Measurements from ENCODE around the gene CDH4. TPM values are rescaled to one million over a fixed set of nuclear protein-coding genes. Genes with fewer than 3 reads are reported as not detected.

The CDH4 gene
- total RNA-seq, 2 donors from 2014 or later = 0.07 to 0.94 TPM

DNA sequence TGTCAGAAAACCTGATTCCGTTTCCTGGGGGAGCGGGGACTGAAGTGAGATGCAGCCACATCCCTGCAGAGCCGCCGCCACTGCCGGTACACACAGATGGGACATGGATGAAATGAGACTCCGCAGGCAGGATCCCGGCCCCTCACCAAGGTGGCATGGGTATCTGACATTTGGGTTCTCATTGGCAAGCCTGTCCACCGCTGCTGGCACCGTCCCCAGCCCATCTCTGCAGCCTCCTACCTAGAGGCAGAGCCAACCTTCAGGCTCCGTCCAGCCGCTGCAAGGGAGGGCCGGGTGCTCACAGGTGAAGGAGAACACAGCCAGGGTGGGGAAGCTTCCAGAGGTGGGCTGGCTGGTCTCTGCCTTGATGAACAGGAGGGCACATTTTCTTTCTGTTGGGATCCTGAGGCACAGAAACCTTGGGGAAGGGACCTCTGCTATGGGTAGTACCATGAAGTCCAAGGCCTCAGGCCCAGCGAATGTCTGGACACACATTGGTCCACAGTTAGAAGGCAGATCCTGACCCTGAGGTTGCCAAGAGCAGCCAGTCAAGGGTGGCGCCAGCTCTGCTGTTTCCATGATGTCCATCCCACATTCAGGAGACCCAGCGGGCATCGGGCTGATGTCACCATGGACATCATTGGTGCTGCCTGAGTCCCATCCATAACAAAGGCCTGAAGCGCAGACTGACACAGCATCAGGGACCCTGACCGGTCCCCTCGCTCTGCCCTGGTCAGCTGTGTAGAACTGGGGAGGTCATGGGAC, 636.2 kb downstream of the CDH4 start:
- DNase-seq (ENCODE audit: low spot score) = no peak
- H3K4me3 ChIP-seq = no peak overlapping the region
- no peaks in the 10 kb centered on the region for H3K27me3 ChIP-seq

DNA sequence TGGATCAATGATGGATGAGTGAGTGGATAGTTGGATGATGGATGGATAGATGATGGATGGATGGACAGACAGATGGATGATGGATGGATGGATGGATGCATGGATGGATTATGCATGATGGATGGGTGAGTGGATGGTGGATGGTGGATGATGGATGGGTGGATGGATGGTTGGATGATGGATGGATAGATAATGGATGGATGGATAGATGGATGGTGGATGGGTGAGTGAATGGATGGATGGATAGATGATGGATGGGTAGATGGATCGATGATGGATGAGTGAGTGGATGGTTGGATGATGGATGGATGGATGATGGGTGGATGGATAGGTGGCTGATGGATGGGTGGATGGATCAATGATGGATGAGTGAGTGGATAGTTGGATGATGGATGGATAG, 637.6 kb downstream of the CDH4 start:
- no peak for DNase-seq (ENCODE audit: low spot score)
- no peaks in the 10 kb centered on the region for H3K4me1 ChIP-seq
- TF ChIP-seq, protein P1, sequence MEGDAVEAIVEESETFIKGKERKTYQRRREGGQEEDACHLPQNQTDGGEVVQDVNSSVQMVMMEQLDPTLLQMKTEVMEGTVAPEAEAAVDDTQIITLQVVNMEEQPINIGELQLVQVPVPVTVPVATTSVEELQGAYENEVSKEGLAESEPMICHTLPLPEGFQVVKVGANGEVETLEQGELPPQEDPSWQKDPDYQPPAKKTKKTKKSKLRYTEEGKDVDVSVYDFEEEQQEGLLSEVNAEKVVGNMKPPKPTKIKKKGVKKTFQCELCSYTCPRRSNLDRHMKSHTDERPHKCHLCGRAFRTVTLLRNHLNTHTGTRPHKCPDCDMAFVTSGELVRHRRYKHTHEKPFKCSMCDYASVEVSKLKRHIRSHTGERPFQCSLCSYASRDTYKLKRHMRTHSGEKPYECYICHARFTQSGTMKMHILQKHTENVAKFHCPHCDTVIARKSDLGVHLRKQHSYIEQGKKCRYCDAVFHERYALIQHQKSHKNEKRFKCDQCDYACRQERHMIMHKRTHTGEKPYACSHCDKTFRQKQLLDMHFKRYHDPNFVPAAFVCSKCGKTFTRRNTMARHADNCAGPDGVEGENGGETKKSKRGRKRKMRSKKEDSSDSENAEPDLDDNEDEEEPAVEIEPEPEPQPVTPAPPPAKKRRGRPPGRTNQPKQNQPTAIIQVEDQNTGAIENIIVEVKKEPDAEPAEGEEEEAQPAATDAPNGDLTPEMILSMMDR (IDR thresholded peaks at IDR 0.05) = no peak
- no peak overlapping the region for H3K27ac ChIP-seq
- H3K27me3 ChIP-seq = no peaks in the 10 kb centered on the region
- H3K4me3 ChIP-seq = no peak overlapping the region
- H3K36me3 ChIP-seq = no peaks in the 10 kb centered on the region
- H3K9me3 ChIP-seq = no peaks in the 10 kb centered on the region

More for the DNA sequence above, 636.2 kb downstream of the CDH4 start:
- TF ChIP-seq, protein P1 (IDR thresholded peaks at IDR 0.05) = no peak
- Histone ChIP-seq H3K9me3 (no peaks in the 10 kb centered on the region), H3K4me1 (no peaks in the 10 kb centered on the region), H3K36me3 (no peaks in the 10 kb centered on the region), H3K27ac (no peak overlapping the region)

DNA sequence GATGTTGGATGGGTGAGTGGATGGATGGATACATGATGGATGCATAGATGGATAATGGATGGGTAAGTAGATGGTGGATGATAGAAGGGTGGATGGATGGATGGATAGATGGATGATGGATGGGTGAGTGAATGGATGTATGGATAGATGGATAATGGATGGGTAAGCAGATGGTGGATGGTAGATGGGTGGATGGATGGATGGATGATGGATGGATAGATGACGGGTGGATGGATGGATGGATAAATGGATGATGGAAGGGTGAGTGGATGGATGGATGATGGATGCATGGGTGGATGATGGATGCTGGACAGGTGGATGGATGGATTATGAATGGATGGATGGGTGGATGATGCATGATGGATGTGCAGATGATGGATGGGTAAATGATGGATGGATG, 638.1 kb downstream of the CDH4 start:
- Histone ChIP-seq H3K9me3 (no peaks in the 10 kb centered on the region), H3K4me1 (no peaks in the 10 kb centered on the region), H3K4me3 (no peak overlapping the region), H3K36me3 (no peaks in the 10 kb centered on the region), H3K27ac (no peak overlapping the region), H3K27me3 (no peaks in the 10 kb centered on the region)
- TF ChIP-seq, protein P1 (IDR thresholded peaks at IDR 0.05) = no peak
- DNase-seq (ENCODE audit: low spot score) = no peak

DNA sequence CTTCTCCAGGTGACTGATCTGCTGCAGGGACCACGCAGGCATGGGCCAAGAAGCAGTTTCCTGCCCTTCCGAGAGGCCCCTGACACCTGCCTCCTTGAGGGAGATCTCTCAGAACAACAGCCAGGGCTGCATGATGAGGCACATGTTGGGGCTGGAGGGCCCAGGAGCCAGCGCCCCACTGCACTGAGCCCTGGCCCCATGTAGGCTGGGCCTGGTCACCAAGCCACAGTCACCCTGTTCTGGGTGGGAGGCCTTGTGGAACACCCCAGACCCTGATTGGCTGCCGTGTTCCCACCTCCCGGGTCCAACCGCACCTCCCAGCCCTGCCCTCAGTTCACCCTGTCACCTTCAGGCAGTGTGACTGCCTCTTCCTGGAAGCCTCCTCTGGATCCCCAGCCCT, 639.4 kb downstream of the CDH4 start:
- H3K27me3 ChIP-seq = no peaks in the 10 kb centered on the region
- no peaks in the 10 kb centered on the region for H3K36me3 ChIP-seq
- TF ChIP-seq, protein P1 (IDR thresholded peaks at IDR 0.05) = no peak
- no peak for DNase-seq (ENCODE audit: low spot score)
- no peaks in the 10 kb centered on the region for H3K9me3 ChIP-seq
- no peaks in the 10 kb centered on the region for H3K4me1 ChIP-seq
- no peak overlapping the region for H3K27ac ChIP-seq
- no peak overlapping the region for H3K4me3 ChIP-seq

DNA sequence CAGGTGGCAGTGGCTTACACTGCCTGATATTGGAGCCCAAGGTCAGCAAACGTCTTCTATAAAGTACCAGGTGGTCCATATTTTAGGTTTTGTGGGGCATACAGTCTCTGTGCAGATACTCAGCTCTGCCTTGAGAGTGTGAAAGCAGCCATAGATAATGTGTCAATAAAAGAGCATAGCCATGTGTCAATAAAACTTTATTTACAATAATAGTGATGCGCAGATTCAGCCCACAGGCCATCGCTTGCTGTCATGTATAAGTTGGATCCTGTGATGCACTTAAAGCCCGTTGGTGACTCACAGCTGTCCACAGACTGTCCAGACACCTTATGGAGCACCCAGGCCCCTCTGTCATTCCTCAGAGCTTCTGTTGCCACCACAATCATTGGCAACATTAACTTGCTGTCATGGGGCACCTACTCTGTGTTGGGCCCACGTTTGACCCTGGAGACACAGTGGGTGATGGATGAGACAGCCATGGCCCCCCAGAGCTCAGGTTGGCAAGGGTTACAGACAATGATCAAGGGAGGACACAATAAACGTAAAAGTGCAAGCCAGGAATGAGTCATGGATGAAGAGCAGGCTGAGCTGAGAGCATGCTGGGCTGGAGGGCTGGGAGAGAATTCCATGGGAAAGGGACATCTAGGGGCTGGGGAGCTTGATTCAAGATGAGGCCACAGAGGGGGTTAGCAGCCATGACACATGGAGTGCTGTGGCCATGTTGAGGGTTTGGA, 640.0 kb downstream of the CDH4 start:
- H3K4me3 ChIP-seq = no peak overlapping the region
- H3K4me1 ChIP-seq = no peaks in the 10 kb centered on the region
- no peaks in the 10 kb centered on the region for H3K9me3 ChIP-seq
- TF ChIP-seq, protein P1 (IDR thresholded peaks at IDR 0.05) = no peak
- H3K36me3 ChIP-seq = no peaks in the 10 kb centered on the region
- no peaks in the 10 kb centered on the region for H3K27me3 ChIP-seq
- no peak overlapping the region for H3K27ac ChIP-seq
- DNase-seq (ENCODE audit: low spot score) = no peak
